Measurements from ENCODE around the gene NAB1.

The NAB1 gene

GRCh38 chr2:190615555-190616200 is 33.2 kb upstream of the NAB1 start:
- DNase-seq (ENCODE audit: insufficient read length, low spot score) = no peak
- no peak for FAIRE-seq
- TF ChIP-seq POLR2A (IDR thresholded peaks at IDR 0.05; ENCODE audit: low read depth, low read length) = no peak
- TF ChIP-seq POU2F2 (IDR thresholded peaks at IDR 0.05; ENCODE audit: low read depth, low read length) = no peak
- no peak for TF ChIP-seq PAX5 (IDR thresholded peaks at IDR 0.05; ENCODE audit: insufficient read depth, low read length, severe bottlenecking)
- no peak for TF ChIP-seq POLR2AphosphoS5 (IDR thresholded peaks at IDR 0.05; ENCODE audit: low read depth, low read length)
- no peak for TF ChIP-seq SPI1 (IDR thresholded peaks at IDR 0.05; ENCODE audit: low read depth, low read length)
- no peak for TF ChIP-seq TAF1 (IDR thresholded peaks at IDR 0.05; ENCODE audit: low read depth, low read length)

GRCh38 chr2:190618030-190618429 is 30.9 kb upstream of the NAB1 start:
- DNase-seq (ENCODE audit: insufficient read length, low spot score) (no peak), FAIRE-seq (no peak)
- TF ChIP-seq POLR2A (IDR thresholded peaks at IDR 0.05; ENCODE audit: low read depth, low read length) (no peak), TAF1 (IDR thresholded peaks at IDR 0.05; ENCODE audit: low read depth, low read length) (no peak), PAX5 (IDR thresholded peaks at IDR 0.05; ENCODE audit: insufficient read depth, low read length, severe bottlenecking) (no peak), SPI1 (IDR thresholded peaks at IDR 0.05; ENCODE audit: low read depth, low read length) (no peak), POU2F2 (IDR thresholded peaks at IDR 0.05; ENCODE audit: low read depth, low read length) (no peak), POLR2AphosphoS5 (IDR thresholded peaks at IDR 0.05; ENCODE audit: low read depth, low read length) (no peak)

- TF ChIP-seq SPI1 (IDR thresholded peaks at IDR 0.05; ENCODE audit: low read depth, low read length) (no peak), POU2F2 (IDR thresholded peaks at IDR 0.05; ENCODE audit: low read depth, low read length) (no peak), POLR2A (IDR thresholded peaks at IDR 0.05; ENCODE audit: low read depth, low read length) (no peak), PAX5 (IDR thresholded peaks at IDR 0.05; ENCODE audit: insufficient read depth, low read length, severe bottlenecking) (no peak), POLR2AphosphoS5 (IDR thresholded peaks at IDR 0.05; ENCODE audit: low read depth, low read length) (no peak), TAF1 (IDR thresholded peaks at IDR 0.05; ENCODE audit: low read depth, low read length) (no peak)
- FAIRE-seq (no peak), DNase-seq (ENCODE audit: insufficient read length, low spot score) (no peak)
Measured at GRCh38 chr2:190625691-190626090, 23.2 kb upstream of the NAB1 start.

- FAIRE-seq (no peak), DNase-seq (ENCODE audit: insufficient read length, low spot score) (no peak)
- TF ChIP-seq POLR2A (IDR thresholded peaks at IDR 0.05; ENCODE audit: low read depth, low read length) (no peak), PAX5 (IDR thresholded peaks at IDR 0.05; ENCODE audit: insufficient read depth, low read length, severe bottlenecking) (no peak), SPI1 (IDR thresholded peaks at IDR 0.05; ENCODE audit: low read depth, low read length) (no peak), POU2F2 (IDR thresholded peaks at IDR 0.05; ENCODE audit: low read depth, low read length) (no peak), TAF1 (IDR thresholded peaks at IDR 0.05; ENCODE audit: low read depth, low read length) (no peak), POLR2AphosphoS5 (IDR thresholded peaks at IDR 0.05; ENCODE audit: low read depth, low read length) (no peak)
Measured at GRCh38 chr2:190626641-190627210, 22.2 kb upstream of the NAB1 start.

- FAIRE-seq (peak; percentile 87), DNase-seq (ENCODE audit: insufficient read length, low spot score) (no peak)
- 0 out of 2 replicates have a peak, but pooled peaks have one; percentile 8 for TF ChIP-seq SPI1 (IDR thresholded peaks at IDR 0.05; ENCODE audit: low read depth, low read length)
- TF ChIP-seq TAF1 (IDR thresholded peaks at IDR 0.05; ENCODE audit: low read depth, low read length) = no peak
Measured at GRCh38 chr2:190627448-190628412, 21.2 kb upstream of the NAB1 start.

- TF ChIP-seq PAX5 (IDR thresholded peaks at IDR 0.05; ENCODE audit: insufficient read depth, low read length, severe bottlenecking) (no peak), POU2F2 (IDR thresholded peaks at IDR 0.05; ENCODE audit: low read depth, low read length) (no peak), TAF1 (IDR thresholded peaks at IDR 0.05; ENCODE audit: low read depth, low read length) (no peak), POLR2A (IDR thresholded peaks at IDR 0.05; ENCODE audit: low read depth, low read length) (no peak), SPI1 (IDR thresholded peaks at IDR 0.05; ENCODE audit: low read depth, low read length) (no peak), POLR2AphosphoS5 (IDR thresholded peaks at IDR 0.05; ENCODE audit: low read depth, low read length) (no peak)
- DNase-seq (ENCODE audit: insufficient read length, low spot score) (no peak), FAIRE-seq (no peak)
Measured at GRCh38 chr2:190628591-190629319, 20.1 kb upstream of the NAB1 start.

- TF ChIP-seq POU2F2 (IDR thresholded peaks at IDR 0.05; ENCODE audit: low read depth, low read length) (no peak), SPI1 (IDR thresholded peaks at IDR 0.05; ENCODE audit: low read depth, low read length) (no peak), POLR2A (IDR thresholded peaks at IDR 0.05; ENCODE audit: low read depth, low read length) (no peak), POLR2AphosphoS5 (IDR thresholded peaks at IDR 0.05; ENCODE audit: low read depth, low read length) (no peak), PAX5 (IDR thresholded peaks at IDR 0.05; ENCODE audit: insufficient read depth, low read length, severe bottlenecking) (no peak), TAF1 (IDR thresholded peaks at IDR 0.05; ENCODE audit: low read depth, low read length) (no peak)
- no peak for DNase-seq (ENCODE audit: insufficient read length, low spot score)
- no peak for FAIRE-seq
Measured at GRCh38 chr2:190634381-190634780, 14.5 kb upstream of the NAB1 start.

GRCh38 chr2:190635781-190636180 is 13.1 kb upstream of the NAB1 start:
- TF ChIP-seq SPI1 (IDR thresholded peaks at IDR 0.05; ENCODE audit: low read depth, low read length) (no peak), POLR2AphosphoS5 (IDR thresholded peaks at IDR 0.05; ENCODE audit: low read depth, low read length) (no peak), TAF1 (IDR thresholded peaks at IDR 0.05; ENCODE audit: low read depth, low read length) (no peak), POLR2A (IDR thresholded peaks at IDR 0.05; ENCODE audit: low read depth, low read length) (no peak), POU2F2 (IDR thresholded peaks at IDR 0.05; ENCODE audit: low read depth, low read length) (no peak), PAX5 (IDR thresholded peaks at IDR 0.05; ENCODE audit: insufficient read depth, low read length, severe bottlenecking) (no peak)
- no peak for DNase-seq (ENCODE audit: insufficient read length, low spot score)

More at GRCh38 chr2:190635781-190636180, 13.1 kb upstream of the NAB1 start:
- FAIRE-seq = no peak
